GM12892 (cell line): ENCODE results near the gene ARL6IP5.

Experiments
- POLR2A ChIP-seq: IDR thresholded peaks from 2 replicates; pipeline ENCODE4 v1.6.1; 2011; ENCODE audit warnings: low read depth, low read length, control low read depth
- POLR2AphosphoS5 ChIP-seq: IDR thresholded peaks from 2 replicates; pipeline ENCODE4 v1.6.1; 2011; ENCODE audit warnings: low read depth, low read length, control low read depth
- TAF1 ChIP-seq: IDR thresholded peaks from 2 replicates; pipeline ENCODE4 v1.6.1; 2011; ENCODE audit warnings: low read depth, mild to moderate bottlenecking, control low read depth, low read length, borderline replicate concordance

DNA sequence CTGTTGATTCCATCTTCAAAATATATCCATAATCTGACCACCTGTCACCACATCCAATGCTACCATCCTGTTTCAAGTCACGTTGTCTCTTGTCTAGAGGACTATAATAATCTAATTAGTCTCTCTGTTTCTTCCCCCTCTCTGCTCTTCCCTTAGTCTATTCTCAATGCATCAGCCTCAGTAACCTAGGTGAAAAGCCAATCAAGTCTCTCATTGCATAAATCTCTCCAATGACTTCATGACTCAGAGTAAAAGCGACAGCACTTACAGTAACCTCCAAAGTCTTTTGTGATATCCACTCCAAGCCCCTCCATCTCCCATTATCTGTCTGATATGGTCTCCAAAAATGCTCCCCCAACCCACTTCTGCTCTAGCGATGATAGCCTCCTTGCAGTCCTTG lies 11.8 kb upstream of the ARL6IP5 start:
- no peak for TF ChIP-seq POLR2A
- no peak for TF ChIP-seq POLR2AphosphoS5
- TF ChIP-seq TAF1, result no peak
